T-cell (primary cell): ENCODE data around the gene FKBP10. TPM values are rescaled to one million over a fixed set of nuclear protein-coding genes. Genes with fewer than 3 reads are reported as not detected.

Experiments used
- ATAC-seq, 4 experiments: fragments of 200-7000 bp in 3 of 4; fragments of 150-1000 bp in 1 of 4; cut with Tn5 transposase; replicated peaks in 1 of 4; 1 replicate in 3 of 4; 2 replicates in 1 of 4; pipeline ENCODE4 v1.10.0; 2021; ENCODE audit warnings: moderate library complexity in 3 of 4, mild to moderate bottlenecking in 2 of 4, moderate number of reproducible peaks in 1 of 4
- CTCF ChIA-PET, 2 donors: fragments of 300-600 bp; sonication (Branson Sonifier 250); formaldehyde crosslinking; loops; one replicate each; lab custom pipeline; 2022; ENCODE audit warnings: antibody characterized with exemption in 2 of 2; lab: Charles Lee
- POLR2A ChIA-PET, 2 donors: fragments of 300-600 bp; sonication (Branson Sonifier 250); formaldehyde crosslinking; loops; one replicate each; lab custom pipeline; 2022; ENCODE audit warnings: antibody characterized with exemption in 2 of 2; lab: Charles Lee
- DNase-seq, 35 experiments: peaks; one replicate each; pipeline versions ENCODE4 v3.0.0 to v3.0.0-alpha.2; 2013 to 2023
- H3K27ac ChIP-seq: one replicate; pipeline ENCODE4 v1.5.1; 2013; ENCODE audit warnings: low read length
- H3K27me3 ChIP-seq, 2 experiments: replicated peaks in 1 of 2; 1 replicate in 1 of 2; 2 replicates in 1 of 2; pipeline versions ENCODE4 v1.6.1 to v1.7.0; 2013; ENCODE audit warnings: low read length in 1 of 2, mixed read lengths in 1 of 2; ENCODE audit not compliant: control insufficient read depth in 2 of 2, insufficient read depth in 2 of 2; ENCODE audit errors: extremely low read depth in 1 of 2
- H3K36me3 ChIP-seq, 2 donors: 1 replicate in 1 of 2; 2 replicates in 1 of 2; pipeline versions ENCODE4 v1.6.1 to v1.7.0; 2013; ENCODE audit warnings: low read length in 1 of 2; ENCODE audit not compliant: control insufficient read depth in 2 of 2, insufficient read depth in 1 of 2; ENCODE audit errors: extremely low read depth in 1 of 2
- H3K4me1 ChIP-seq, 2 experiments: 1 replicate in 1 of 2; 2 replicates in 1 of 2; pipeline versions ENCODE4 v1.6.1 to v1.7.0; 2013; ENCODE audit warnings: low read length in 2 of 2, mixed read lengths in 1 of 2; ENCODE audit not compliant: insufficient read depth in 2 of 2, control insufficient read depth in 1 of 2; ENCODE audit errors: extremely low read depth in 1 of 2
- H3K4me3 ChIP-seq, 2 donors: 1 replicate in 1 of 2; 2 replicates in 1 of 2; pipeline versions ENCODE4 v1.5.1 to v1.7.0; 2013; ENCODE audit warnings: mild to moderate bottlenecking in 2 of 2, low read length in 1 of 2, moderate library complexity in 1 of 2; ENCODE audit not compliant: control insufficient read depth in 1 of 2; ENCODE audit errors: extremely low read depth in 1 of 2
- H3K9me3 ChIP-seq: 2 replicates; pipeline ENCODE4 v1.7.0; 2013
- H3K27ac Mint-ChIP-seq, 2 donors: one replicate each; pipeline ENCODE4 v1.8.0; 2020 to 2021; ENCODE audit warnings: mild to moderate bottlenecking in 2 of 2, mixed read lengths in 2 of 2
- H3K27me3 Mint-ChIP-seq, 2 donors: one replicate each; pipeline ENCODE4 v1.8.0; 2021 to 2022; ENCODE audit warnings: mixed read lengths in 2 of 2
- H3K36me3 Mint-ChIP-seq: one replicate; pipeline ENCODE4 v1.8.0; 2021; ENCODE audit warnings: mixed read lengths
- H3K4me1 Mint-ChIP-seq, 3 donors: one replicate each; pipeline ENCODE4 v1.8.0; 2020 to 2022; ENCODE audit warnings: mixed read lengths in 3 of 3, mild to moderate bottlenecking in 1 of 3
- H3K4me3 Mint-ChIP-seq, 3 donors: one replicate each; pipeline ENCODE4 v1.8.0; 2020 to 2022; ENCODE audit warnings: mild to moderate bottlenecking in 3 of 3, mixed read lengths in 3 of 3, moderate library complexity in 3 of 3
- H3K9me3 Mint-ChIP-seq, 3 donors: one replicate each; pipeline ENCODE4 v1.8.0; 2020 to 2022; ENCODE audit warnings: mixed read lengths in 3 of 3
- WGBS: methylation state at CpG from one replicate; pipeline ENCODE4 v1.1.5; 2013; ENCODE audit warnings: missing lambda C conversion rate; ENCODE audit not compliant: insufficient coverage; 5-methylcytosine and 5-hydroxymethylcytosine counted together
- total RNA-seq, 35 experiments: library from RNA in 6 of 35; stranded (reverse) in 6 of 35; fragments of 120-200 nt in 1 of 35; gene quantifications; one replicate each; pipeline versions ENCODE4 v1.2.1 to v1.2.4 and lab custom pipeline; 2013 to 2026

FKBP10 gene
- total RNA-seq, 5 donors from 2014 or later (not counting 1 experiment from before 2014, with no cell fraction given) = 0.49 to 1.3 (median 1.1) TPM; not detected in 1

DNA sequence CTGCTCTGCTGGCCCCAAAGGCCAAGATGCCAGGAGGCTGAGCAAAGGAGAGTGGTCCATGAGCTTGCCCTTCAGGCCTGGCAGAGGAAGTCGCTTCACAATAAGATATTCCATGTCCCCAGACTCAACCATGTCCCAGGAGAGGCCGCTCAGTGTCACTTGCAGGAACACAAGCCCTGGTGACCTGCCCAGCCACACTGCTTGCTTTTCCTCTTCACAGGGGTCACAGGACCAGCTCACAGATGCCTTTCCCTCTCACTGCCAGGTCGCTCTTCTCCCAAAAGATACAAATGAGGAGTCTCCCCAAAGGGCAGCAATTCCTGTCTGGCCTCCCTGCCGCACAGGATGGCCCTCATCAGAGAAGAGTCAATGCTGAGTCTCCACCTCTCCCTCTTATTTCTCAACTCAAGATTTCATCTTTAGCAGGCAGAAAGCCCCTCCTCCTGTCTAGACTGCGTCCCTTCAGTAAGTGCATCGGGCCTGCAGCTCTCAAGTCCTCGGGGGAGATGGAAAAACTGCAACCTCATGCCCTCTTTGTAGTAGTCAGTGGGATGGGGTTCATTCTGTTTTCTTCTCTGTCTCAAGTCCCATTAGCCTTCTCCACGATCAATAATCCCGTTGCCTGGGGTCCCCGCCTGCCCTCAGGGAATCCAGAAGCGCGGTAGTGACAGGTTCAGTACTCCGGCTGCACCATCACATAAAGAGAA lies 31.2 kb upstream of the FKBP10 start:
- no peaks in the 10 kb centered on the region for H3K9me3 ChIP-seq
- H3K27me3 ChIP-seq = peaks cover 0 to 72% of the 10 kb centered on the region in 2 experiments
- peaks cover 0 to 16% (median 8%) of the 10 kb centered on the region in 3 donors for H3K4me1 Mint-ChIP-seq
- WGBS = 70% methylated on average over 6 of the region's 13 CpGs
- H3K27ac ChIP-seq = no peak overlapping the region
- ChIA-PET CTCF (interaction anchor here in 1 of 2 donors (1.6 kb wide), 1 partner anchor 20 kb away, joined by 8 read pairs; no protein-coding TSS in a partner anchor), POLR2A (interaction anchor here in 1 of 2 donors (0.6 kb wide), 1 partner anchor 276 kb away, joined by 3 read pairs; the partner anchor contains the start of gene KRT13)
- peaks cover 0 to 3% of the 10 kb centered on the region in 2 donors for H3K36me3 ChIP-seq
- no peaks in the 10 kb centered on the region for H3K9me3 Mint-ChIP-seq
- no peak for ATAC-seq
- peaks cover 12 to 16% of the 10 kb centered on the region in 2 experiments for H3K4me1 ChIP-seq
- DNase-seq = no peak
- no peak overlapping the region for H3K4me3 Mint-ChIP-seq
- no peak overlapping the region for H3K4me3 ChIP-seq
- H3K27me3 Mint-ChIP-seq = peaks cover 4 to 35% of the 10 kb centered on the region in 2 donors
- H3K36me3 Mint-ChIP-seq = no peaks in the 10 kb centered on the region
- no peak overlapping the region for H3K27ac Mint-ChIP-seq

DNA sequence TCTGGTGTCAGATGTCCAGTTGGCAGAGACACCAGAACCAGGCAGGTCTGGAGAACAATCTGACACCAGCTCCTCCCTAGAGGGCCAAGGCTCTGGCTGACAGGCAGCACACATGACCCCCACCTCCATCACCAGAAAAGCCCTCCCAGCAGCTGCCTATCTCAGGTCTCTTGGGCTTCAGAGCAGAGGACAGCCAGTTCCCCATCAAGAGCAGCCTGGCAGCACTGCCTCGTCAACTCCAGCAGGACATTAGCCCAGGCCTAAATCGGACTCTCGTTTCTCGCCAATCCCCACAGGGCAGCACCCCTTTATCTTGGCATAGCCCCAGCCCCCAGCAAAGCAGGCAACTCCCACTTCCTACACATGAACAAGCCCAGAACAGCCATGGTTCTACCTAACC lies 30.7 kb upstream of the FKBP10 start:
- H3K4me1 ChIP-seq = peaks cover 16 to 21% of the 10 kb centered on the region in 2 experiments
- no peak overlapping the region for H3K27ac ChIP-seq
- H3K36me3 Mint-ChIP-seq = no peaks in the 10 kb centered on the region
- ATAC-seq = no peak
- no peak overlapping the region for H3K4me3 ChIP-seq
- no peak overlapping the region for H3K4me3 Mint-ChIP-seq
- peaks cover 0 to 3% of the 10 kb centered on the region in 2 donors for H3K36me3 ChIP-seq
- WGBS = 88% methylated on average over 4 of the region's 4 CpGs
- no peaks in the 10 kb centered on the region for H3K9me3 Mint-ChIP-seq
- no peaks in the 10 kb centered on the region for H3K9me3 ChIP-seq
- no peak for DNase-seq
- no peak overlapping the region for H3K27ac Mint-ChIP-seq
- H3K27me3 Mint-ChIP-seq = peaks cover 4 to 39% of the 10 kb centered on the region in 2 donors
- CTCF ChIA-PET = no interaction called here
- peaks cover 0 to 74% of the 10 kb centered on the region in 2 experiments for H3K27me3 ChIP-seq
- POLR2A ChIA-PET = no interaction called here
- peaks cover 4 to 21% (median 13%) of the 10 kb centered on the region in 3 donors for H3K4me1 Mint-ChIP-seq

DNA sequence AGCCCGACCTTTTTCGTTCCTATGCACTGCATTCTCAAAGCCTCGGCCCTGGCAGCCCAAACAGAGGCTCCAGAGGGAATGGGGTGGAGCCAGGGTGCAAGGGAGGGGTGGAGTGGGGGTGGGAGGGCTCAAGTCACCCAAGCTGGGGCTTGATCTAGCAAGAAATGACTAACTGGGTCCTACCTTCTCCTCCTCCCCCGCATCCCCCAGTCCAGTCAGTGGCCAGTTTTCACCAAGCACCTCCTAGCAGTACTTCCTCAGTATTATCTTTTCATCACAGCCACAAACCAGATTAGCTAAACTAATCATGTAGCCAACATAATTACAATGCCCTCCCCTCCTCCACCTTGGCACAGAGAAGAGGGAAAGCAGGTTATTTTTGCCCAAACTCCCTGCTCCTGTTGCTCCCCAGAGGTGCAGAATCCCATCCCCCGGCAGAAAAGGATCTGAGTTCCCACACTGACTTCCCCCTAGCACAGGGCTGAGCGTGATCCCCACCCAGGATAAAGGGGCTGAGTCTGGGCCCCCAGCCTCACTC lies 28.5 kb upstream of the FKBP10 start:
- no peaks in the 10 kb centered on the region for H3K36me3 Mint-ChIP-seq
- peaks cover 0 to 68% of the 10 kb centered on the region in 2 experiments for H3K27me3 ChIP-seq
- WGBS = 67% methylated on average over 1 of the region's 6 CpGs
- H3K4me3 ChIP-seq = no peak overlapping the region
- peaks cover 4 to 44% of the 10 kb centered on the region in 2 donors for H3K27me3 Mint-ChIP-seq
- H3K9me3 ChIP-seq = no peaks in the 10 kb centered on the region
- no peak overlapping the region for H3K27ac ChIP-seq
- no peaks in the 10 kb centered on the region for H3K9me3 Mint-ChIP-seq
- ATAC-seq (no peak), DNase-seq (no peak)
- ChIA-PET POLR2A (no interaction called here), CTCF (interaction anchor here in 1 of 2 donors (0.7 kb wide), 1 partner anchor 1725 kb away, joined by 3 read pairs; no protein-coding TSS in a partner anchor)
- peak overlapping the region in 1 of 3 donors; percentile 68 for H3K4me3 Mint-ChIP-seq
- peaks cover 23 to 33% of the 10 kb centered on the region in 2 experiments for H3K4me1 ChIP-seq
- no peak overlapping the region for H3K27ac Mint-ChIP-seq
- H3K36me3 ChIP-seq = no peaks in the 10 kb centered on the region
- peaks cover 22 to 36% (median 26%) of the 10 kb centered on the region in 3 donors for H3K4me1 Mint-ChIP-seq

DNA sequence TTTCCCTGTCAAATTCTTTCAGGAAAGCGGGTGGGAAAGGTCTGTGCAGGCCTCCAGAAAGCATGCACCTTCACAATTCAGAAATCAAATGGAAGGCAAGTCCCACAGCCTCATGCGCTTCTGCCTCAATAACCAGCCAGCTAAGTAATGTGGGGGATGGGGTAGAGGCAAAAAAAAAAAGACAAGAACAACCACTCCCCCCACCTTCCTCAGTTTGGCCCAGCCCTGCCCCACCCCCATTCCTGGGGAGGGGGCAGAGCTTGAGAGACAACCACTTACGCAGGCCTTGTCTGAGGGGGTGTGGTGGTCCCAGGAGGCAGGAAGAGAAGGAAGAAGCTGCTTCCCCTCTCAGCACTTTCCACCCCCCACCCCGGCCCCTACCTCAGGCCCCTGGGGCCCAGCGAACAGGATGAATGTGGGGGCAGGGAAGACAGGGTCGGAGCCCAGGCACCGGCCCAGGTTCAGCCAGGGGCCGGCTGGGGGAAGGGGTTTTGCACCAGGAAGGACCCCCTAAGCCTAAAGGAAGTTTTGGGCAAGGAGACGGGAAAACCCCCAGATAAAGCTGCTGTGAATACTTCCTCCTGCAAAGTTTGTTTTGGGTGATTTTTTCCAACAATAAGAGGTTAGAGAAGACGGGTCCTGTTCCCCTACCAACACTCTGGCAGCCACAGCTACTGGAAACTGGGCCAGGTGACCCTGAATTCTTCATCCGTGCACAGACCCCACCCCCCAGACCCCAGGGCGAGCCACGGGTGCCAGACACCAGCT lies 27.5 kb upstream of the FKBP10 start:
- ATAC-seq (no peak), DNase-seq (no peak)
- Mint-ChIP-seq H3K9me3 (no peaks in the 10 kb centered on the region), H3K36me3 (no peaks in the 10 kb centered on the region), H3K27ac (no peak overlapping the region), H3K4me3 (peak overlapping the region; percentile 54 to 68 (median 61)), H3K27me3 (peaks cover 4 to 44% of the 10 kb centered on the region in 2 donors), H3K4me1 (peaks cover 22 to 36% (median 26%) of the 10 kb centered on the region in 3 donors)
- ChIA-PET CTCF (interaction anchor here in 1 of 2 donors (0.7 kb wide), 1 partner anchor 14 kb away, joined by 4 read pairs; no protein-coding TSS in a partner anchor), POLR2A (no interaction called here)
- Histone ChIP-seq H3K4me1 (peaks cover 23 to 33% of the 10 kb centered on the region in 2 experiments), H3K9me3 (no peaks in the 10 kb centered on the region), H3K4me3 (peak overlapping the region in 1 of 2 donors; percentile 66), H3K27me3 (peaks cover 0 to 60% of the 10 kb centered on the region in 2 experiments), H3K36me3 (no peaks in the 10 kb centered on the region), H3K27ac (no peak overlapping the region)
- 11% methylated on average over 6 of the region's 13 CpGs for WGBS

DNA sequence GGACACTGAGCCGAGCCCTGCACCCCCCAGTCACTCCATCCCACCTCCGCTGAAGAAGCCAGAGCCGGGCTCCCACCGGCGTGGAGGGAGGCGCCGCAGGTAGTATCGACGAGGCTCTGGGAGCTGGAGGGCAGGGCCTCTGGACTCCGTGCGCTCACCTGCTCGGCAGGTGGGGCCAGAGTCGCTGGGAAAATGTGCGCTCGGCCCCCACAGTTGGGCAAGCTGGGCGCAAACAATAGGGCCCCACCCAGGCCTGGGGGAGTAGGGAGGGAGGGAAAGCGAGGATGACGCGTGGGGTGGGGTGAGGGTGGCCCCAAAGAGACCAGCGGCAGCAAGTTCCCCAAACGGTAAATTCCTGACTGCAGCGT lies 27.0 kb upstream of the FKBP10 start:
- Histone ChIP-seq H3K36me3 (no peaks in the 10 kb centered on the region), H3K9me3 (no peaks in the 10 kb centered on the region), H3K4me3 (peak overlapping the region; percentile 36 to 66), H3K27ac (no peak overlapping the region), H3K4me1 (peaks cover 25 to 33% of the 10 kb centered on the region in 2 experiments), H3K27me3 (peaks cover 0 to 59% of the 10 kb centered on the region in 2 experiments)
- no peaks in the 10 kb centered on the region for H3K9me3 Mint-ChIP-seq
- no peaks in the 10 kb centered on the region for H3K36me3 Mint-ChIP-seq
- peak overlapping the region; percentile 54 to 68 (median 61) for H3K4me3 Mint-ChIP-seq
- ATAC-seq (no peak), DNase-seq (peak in 2 of 35 experiments; percentile 13 to 42)
- H3K27me3 Mint-ChIP-seq = peaks cover 4 to 41% of the 10 kb centered on the region in 2 donors
- ChIA-PET CTCF (interaction anchor here in 1 of 2 donors (0.7 kb wide), 1 partner anchor 13 kb away, joined by 4 read pairs; no protein-coding TSS in a partner anchor), POLR2A (no interaction called here)
- peaks cover 26 to 40% (median 26%) of the 10 kb centered on the region in 3 donors for H3K4me1 Mint-ChIP-seq
- 2% methylated on average over 22 of the region's 22 CpGs for WGBS
- no peak overlapping the region for H3K27ac Mint-ChIP-seq
